Thoracic aorta (tissue), 2 donors: Measurements from ENCODE around the gene NFKB2. TPM values are rescaled to one million over a fixed set of nuclear protein-coding genes. Genes with fewer than 3 reads are reported as not detected.

Experiments used
- ATAC-seq: fragments of 150-250 bp; one replicate; pipeline ENCODE4 v1.8.0; 2017; ENCODE audit warnings: low read depth; ENCODE audit not compliant: insufficient number of reproducible peaks, low FRiP score
- DNase-seq: peaks from one replicate; pipeline ENCODE4 v3.0.0-alpha.2; 2020; ENCODE audit warnings: low spot score
- H3K27ac ChIP-seq, 2 donors: fragments of 200-600 bp; sonication (generic); 1 replicate in 1 of 2; 2 replicates in 1 of 2; pipeline ENCODE4 v1.5.1; 2016; ENCODE audit warnings: mild to moderate bottlenecking in 2 of 2, moderate library complexity in 2 of 2
- H3K27me3 ChIP-seq: fragments of 200-600 bp; sonication (generic); replicated peaks from 2 replicates; pipeline ENCODE4 v1.6.0; 2016; ENCODE audit warnings: mild to moderate bottlenecking; ENCODE audit not compliant: insufficient read depth
- H3K36me3 ChIP-seq: fragments of 200-600 bp; sonication (generic); one replicate; pipeline ENCODE4 v1.5.1; 2016
- H3K4me1 ChIP-seq, 2 donors: fragments of 200-600 bp; sonication (generic); 1 replicate in 1 of 2; 2 replicates in 1 of 2; pipeline versions ENCODE4 v1.5.1 to v1.6.0; 2016; ENCODE audit warnings: low read depth in 2 of 2, mild to moderate bottlenecking in 1 of 2; ENCODE audit not compliant: control insufficient read depth in 1 of 2
- H3K4me3 ChIP-seq: fragments of 200-600 bp; sonication (generic); 2 replicates; pipeline ENCODE4 v1.5.1; 2016; ENCODE audit warnings: mild to moderate bottlenecking
- H3K9me3 ChIP-seq: fragments of 200-600 bp; sonication (generic); 2 replicates; pipeline ENCODE4 v1.5.1; 2016
- total RNA-seq, 2 donors: library from RNA; depleted of rRNA; stranded (reverse); fragments of >200 nt; gene quantifications; one replicate each; pipeline versions ENCODE4 v1.1.0 to v1.2.3, GENCODE V29; 2016
- TF ChIP-seq, protein P1 (sequence below): fragments of 200-600 bp; sonication (generic); IDR thresholded peaks from one replicate; pipeline ENCODE4 v1.5.1; 2019; ENCODE audit warnings: antibody characterized with exemption

NFKB2 gene
- total RNA-seq, 2 donors from 2014 or later: 26.8 to 40.9 TPM

DNA sequence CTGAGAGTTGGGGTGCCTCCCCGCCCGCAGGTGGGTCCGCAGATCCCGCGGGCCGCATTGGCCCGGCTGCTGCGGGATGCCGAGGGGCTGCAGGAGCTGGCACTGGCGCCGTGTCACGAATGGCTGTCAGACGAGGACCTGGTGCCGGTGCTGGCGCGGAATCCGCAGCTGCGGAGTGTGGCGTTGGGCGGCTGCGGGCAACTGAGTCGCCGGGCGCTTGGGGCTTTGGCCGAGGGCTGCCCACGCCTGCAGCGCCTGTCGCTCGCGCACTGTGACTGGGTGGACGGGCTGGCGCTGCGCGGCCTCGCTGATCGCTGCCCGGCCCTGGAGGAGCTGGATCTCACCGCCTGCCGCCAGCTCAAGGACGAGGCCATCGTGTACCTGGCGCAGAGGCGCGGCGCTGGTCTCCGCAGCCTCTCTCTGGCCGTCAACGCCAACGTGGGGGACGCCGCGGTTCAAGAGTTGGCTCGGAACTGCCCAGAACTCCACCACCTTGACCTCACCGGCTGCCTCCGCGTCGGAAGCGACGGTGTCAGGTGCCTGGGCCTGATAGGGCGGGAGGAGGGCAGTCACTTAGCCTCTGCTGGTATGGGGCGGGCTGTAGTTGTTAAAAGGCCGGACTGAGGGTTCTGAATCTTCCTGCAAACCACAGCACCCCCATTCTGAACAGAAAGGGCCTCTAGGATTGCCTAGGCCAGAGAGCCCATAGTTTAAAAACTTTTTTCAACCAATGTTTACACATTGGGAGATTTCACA, 26.4 kb downstream of the NFKB2 start:
- DNase-seq: no peak
- peaks cover 21 to 33% of the 10 kb centered on the region in 2 donors for H3K4me1 ChIP-seq
- no peak for ATAC-seq
- H3K4me3 ChIP-seq: peak overlapping the region; percentile 99
- H3K27ac ChIP-seq: peak overlapping the region; percentile 72 to 80
- no peaks in the 10 kb centered on the region for H3K27me3 ChIP-seq
- TF ChIP-seq, protein P1, sequence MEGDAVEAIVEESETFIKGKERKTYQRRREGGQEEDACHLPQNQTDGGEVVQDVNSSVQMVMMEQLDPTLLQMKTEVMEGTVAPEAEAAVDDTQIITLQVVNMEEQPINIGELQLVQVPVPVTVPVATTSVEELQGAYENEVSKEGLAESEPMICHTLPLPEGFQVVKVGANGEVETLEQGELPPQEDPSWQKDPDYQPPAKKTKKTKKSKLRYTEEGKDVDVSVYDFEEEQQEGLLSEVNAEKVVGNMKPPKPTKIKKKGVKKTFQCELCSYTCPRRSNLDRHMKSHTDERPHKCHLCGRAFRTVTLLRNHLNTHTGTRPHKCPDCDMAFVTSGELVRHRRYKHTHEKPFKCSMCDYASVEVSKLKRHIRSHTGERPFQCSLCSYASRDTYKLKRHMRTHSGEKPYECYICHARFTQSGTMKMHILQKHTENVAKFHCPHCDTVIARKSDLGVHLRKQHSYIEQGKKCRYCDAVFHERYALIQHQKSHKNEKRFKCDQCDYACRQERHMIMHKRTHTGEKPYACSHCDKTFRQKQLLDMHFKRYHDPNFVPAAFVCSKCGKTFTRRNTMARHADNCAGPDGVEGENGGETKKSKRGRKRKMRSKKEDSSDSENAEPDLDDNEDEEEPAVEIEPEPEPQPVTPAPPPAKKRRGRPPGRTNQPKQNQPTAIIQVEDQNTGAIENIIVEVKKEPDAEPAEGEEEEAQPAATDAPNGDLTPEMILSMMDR: no peak
- no peaks in the 10 kb centered on the region for H3K9me3 ChIP-seq
- H3K36me3 ChIP-seq: peaks cover 16% of the 10 kb centered on the region

- ATAC-seq: no peak
- peaks cover 21 to 33% of the 10 kb centered on the region in 2 donors for H3K4me1 ChIP-seq
- H3K27me3 ChIP-seq: no peaks in the 10 kb centered on the region
These were observed 27.1 kb downstream of the NFKB2 start for GRCh38 chr10:102422545-102423129.

GRCh38 chr10:102423372-102423968, 28.0 kb downstream of the NFKB2 start:
- Histone ChIP-seq H3K4me3 (no peak overlapping the region), H3K4me1 (peaks cover 21 to 33% of the 10 kb centered on the region in 2 donors), H3K36me3 (peaks cover 16% of the 10 kb centered on the region), H3K9me3 (no peaks in the 10 kb centered on the region), H3K27me3 (no peaks in the 10 kb centered on the region), H3K27ac (no peak overlapping the region)
- ATAC-seq (no peak), DNase-seq (no peak)
- TF ChIP-seq, protein P1: no peak

More at GRCh38 chr10:102422545-102423129, 27.1 kb downstream of the NFKB2 start:
- TF ChIP-seq, protein P1: peak; percentile 68
- Histone ChIP-seq H3K36me3 (peaks cover 16% of the 10 kb centered on the region), H3K4me3 (peak overlapping the region; percentile 99), H3K27ac (peak overlapping the region; percentile 72 to 80), H3K9me3 (no peaks in the 10 kb centered on the region)
- DNase-seq: no peak

- H3K4me1 ChIP-seq: peaks cover 21 to 29% of the 10 kb centered on the region in 2 donors
- no peak for ATAC-seq
- H3K27me3 ChIP-seq: no peaks in the 10 kb centered on the region
- H3K36me3 ChIP-seq: peaks cover 16% of the 10 kb centered on the region
- no peak overlapping the region for H3K4me3 ChIP-seq
- TF ChIP-seq, protein P1: no peak
- no peak overlapping the region for H3K27ac ChIP-seq
- H3K9me3 ChIP-seq: no peaks in the 10 kb centered on the region
- DNase-seq: no peak
These were observed 28.6 kb downstream of the NFKB2 start for GRCh38 chr10:102424145-102424544.

DNA sequence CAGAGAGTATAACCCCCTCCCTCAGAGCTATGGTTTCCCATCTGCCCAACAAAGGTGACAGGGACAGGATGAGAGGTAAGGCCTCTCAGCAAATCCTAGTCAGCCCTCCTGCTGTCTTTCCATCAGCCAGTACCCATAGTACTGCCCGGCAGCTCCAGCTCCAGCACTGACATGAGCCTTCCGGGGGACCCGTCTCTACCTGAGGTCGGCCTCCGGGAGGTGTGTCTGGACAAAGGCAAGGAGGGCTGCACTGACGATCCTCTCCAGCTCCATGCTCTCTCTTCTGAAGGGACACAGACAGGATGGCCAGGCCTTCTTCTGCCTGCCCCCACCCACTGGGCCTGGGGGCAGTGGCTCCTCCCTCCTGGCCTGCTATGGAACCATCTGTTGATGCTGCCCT, 29.4 kb downstream of the NFKB2 start:
- TF ChIP-seq, protein P1: no peak
- H3K27ac ChIP-seq: no peak overlapping the region
- H3K27me3 ChIP-seq: no peaks in the 10 kb centered on the region
- no peak for DNase-seq
- peaks cover 16% of the 10 kb centered on the region for H3K36me3 ChIP-seq
- no peak overlapping the region for H3K4me3 ChIP-seq
- no peak for ATAC-seq
- H3K9me3 ChIP-seq: no peaks in the 10 kb centered on the region
- peaks cover 15 to 22% of the 10 kb centered on the region in 2 donors for H3K4me1 ChIP-seq
